Ascending aorta (tissue), 2 donors: ENCODE measurements around the gene MTREX. TPM values are rescaled to one million over a fixed set of nuclear protein-coding genes. Genes with fewer than 3 reads are reported as not detected.

Experiments
- DNase-seq, 2 donors: peaks; one replicate each; pipeline ENCODE4 v3.0.0-alpha.2; 2019; ENCODE audit warnings: low spot score in 2 of 2
- H3K27ac ChIP-seq, 2 donors: fragments of 200-600 bp; sonication (generic); one replicate each; pipeline ENCODE4 v1.5.1; 2016 to 2017; ENCODE audit warnings: mild to moderate bottlenecking in 1 of 2
- H3K27me3 ChIP-seq: fragments of 200-600 bp; sonication (generic); one replicate; pipeline ENCODE4 v1.5.1; 2017
- H3K36me3 ChIP-seq, 2 donors: fragments of 200-600 bp; sonication (generic); one replicate each; pipeline ENCODE4 v1.5.1; 2016
- H3K4me1 ChIP-seq, 2 donors: fragments of 200-600 bp; sonication (generic); one replicate each; pipeline ENCODE4 v1.5.1; 2016 to 2017; ENCODE audit warnings: mild to moderate bottlenecking in 1 of 2
- H3K4me3 ChIP-seq, 2 donors: fragments of 200-600 bp; sonication (generic); one replicate each; pipeline ENCODE4 v1.5.1; 2016 to 2017; ENCODE audit warnings: mild to moderate bottlenecking in 1 of 2
- H3K9me3 ChIP-seq, 2 donors: fragments of 200-600 bp; sonication (generic); one replicate each; pipeline ENCODE4 v1.5.1; 2016
- intact Hi-C: fragments of 100-400 bp; cut with DNase I; formaldehyde crosslinking; loops from one replicate; pipeline ENCODE4 v1.15.1; 2023
- total RNA-seq: library from RNA; depleted of rRNA; stranded (reverse); fragments of >200 nt; gene quantifications from one replicate; pipeline ENCODE4 v1.1.0, GENCODE V29; 2016
- TF ChIP-seq, protein P1 (sequence below), 3 experiments: fragments of 200-600 bp in 2 of 3; fragments of 450-650 bp in 1 of 3; sonication (generic) in 2 of 3; IDR thresholded peaks; one replicate each; pipeline ENCODE4 v1.5.1; 2016 to 2019; ENCODE audit warnings: antibody characterized with exemption in 3 of 3, mild to moderate bottlenecking in 1 of 3, moderate library complexity in 1 of 3

Gene MTREX
- total RNA-seq, 1 donor from 2014 or later, result 17.1 TPM

- intact Hi-C loops, result no loop called here
- Histone ChIP-seq H3K4me3 (no peak overlapping the region), H3K36me3 (peaks cover 57 to 95% of the 10 kb centered on the region in 2 donors), H3K4me1 (no peaks in the 10 kb centered on the region), H3K27ac (no peak overlapping the region), H3K9me3 (no peaks in the 10 kb centered on the region), H3K27me3 (no peaks in the 10 kb centered on the region)
- no peak for DNase-seq
- TF ChIP-seq, protein P1, sequence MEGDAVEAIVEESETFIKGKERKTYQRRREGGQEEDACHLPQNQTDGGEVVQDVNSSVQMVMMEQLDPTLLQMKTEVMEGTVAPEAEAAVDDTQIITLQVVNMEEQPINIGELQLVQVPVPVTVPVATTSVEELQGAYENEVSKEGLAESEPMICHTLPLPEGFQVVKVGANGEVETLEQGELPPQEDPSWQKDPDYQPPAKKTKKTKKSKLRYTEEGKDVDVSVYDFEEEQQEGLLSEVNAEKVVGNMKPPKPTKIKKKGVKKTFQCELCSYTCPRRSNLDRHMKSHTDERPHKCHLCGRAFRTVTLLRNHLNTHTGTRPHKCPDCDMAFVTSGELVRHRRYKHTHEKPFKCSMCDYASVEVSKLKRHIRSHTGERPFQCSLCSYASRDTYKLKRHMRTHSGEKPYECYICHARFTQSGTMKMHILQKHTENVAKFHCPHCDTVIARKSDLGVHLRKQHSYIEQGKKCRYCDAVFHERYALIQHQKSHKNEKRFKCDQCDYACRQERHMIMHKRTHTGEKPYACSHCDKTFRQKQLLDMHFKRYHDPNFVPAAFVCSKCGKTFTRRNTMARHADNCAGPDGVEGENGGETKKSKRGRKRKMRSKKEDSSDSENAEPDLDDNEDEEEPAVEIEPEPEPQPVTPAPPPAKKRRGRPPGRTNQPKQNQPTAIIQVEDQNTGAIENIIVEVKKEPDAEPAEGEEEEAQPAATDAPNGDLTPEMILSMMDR (IDR thresholded peaks at IDR 0.05), result no peak
Observed at GRCh38 chr5:55289808-55290207, 18.0 kb upstream of the MTREX start.

GRCh38 chr5:55290991-55291390, 16.8 kb upstream of the MTREX start:
- no peak for DNase-seq
- Histone ChIP-seq H3K4me1 (no peaks in the 10 kb centered on the region), H3K9me3 (no peaks in the 10 kb centered on the region), H3K36me3 (peaks cover 59 to 95% of the 10 kb centered on the region in 2 donors), H3K27ac (no peak overlapping the region), H3K4me3 (no peak overlapping the region), H3K27me3 (no peaks in the 10 kb centered on the region)
- intact Hi-C loops, result no loop called here
- TF ChIP-seq, protein P1 (IDR thresholded peaks at IDR 0.05), result no peak

DNA sequence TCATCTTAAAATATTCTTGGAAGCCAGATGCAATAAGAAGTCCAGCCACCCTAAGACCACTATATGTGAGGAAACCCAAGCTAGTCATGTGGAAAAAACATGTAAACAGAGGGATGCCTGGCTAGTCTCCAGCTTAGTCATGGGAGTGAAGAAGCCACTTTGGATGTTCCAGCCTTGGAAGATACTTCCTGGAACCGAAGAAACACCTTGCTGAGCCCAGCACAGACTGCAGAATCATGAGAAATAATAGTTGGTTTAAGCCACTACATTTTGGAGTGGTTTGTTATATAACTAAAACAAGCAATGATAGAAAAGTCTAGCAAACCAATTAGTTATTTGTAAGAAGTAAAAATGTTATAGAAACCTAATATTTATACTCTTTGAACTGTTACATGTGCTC, 12.9 kb upstream of the MTREX start:
- no peak for DNase-seq
- Histone ChIP-seq H3K36me3 (peaks cover 43 to 76% of the 10 kb centered on the region in 2 donors), H3K4me3 (no peak overlapping the region), H3K27me3 (no peaks in the 10 kb centered on the region), H3K4me1 (no peaks in the 10 kb centered on the region), H3K27ac (no peak overlapping the region), H3K9me3 (no peaks in the 10 kb centered on the region)
- TF ChIP-seq, protein P1 (IDR thresholded peaks at IDR 0.05), result no peak
- intact Hi-C loops, result no loop called here

- DNase-seq, result no peak
- no peak overlapping the region for H3K4me3 ChIP-seq
- TF ChIP-seq, protein P1 (IDR thresholded peaks at IDR 0.05), result no peak
- H3K4me1 ChIP-seq, result peaks cover 8 to 21% of the 10 kb centered on the region in 2 donors
- intact Hi-C loops, result loop anchor here (10.0 kb wide), 1 partner anchor 1874 kb away; the partner anchor contains the start of gene GPBP1
- H3K9me3 ChIP-seq, result no peaks in the 10 kb centered on the region
- no peaks in the 10 kb centered on the region for H3K27me3 ChIP-seq
- no peak overlapping the region for H3K27ac ChIP-seq
- peaks cover 13 to 28% of the 10 kb centered on the region in 2 donors for H3K36me3 ChIP-seq
Observed at GRCh38 chr5:55300890-55301289, 6.9 kb upstream of the MTREX start.

DNA sequence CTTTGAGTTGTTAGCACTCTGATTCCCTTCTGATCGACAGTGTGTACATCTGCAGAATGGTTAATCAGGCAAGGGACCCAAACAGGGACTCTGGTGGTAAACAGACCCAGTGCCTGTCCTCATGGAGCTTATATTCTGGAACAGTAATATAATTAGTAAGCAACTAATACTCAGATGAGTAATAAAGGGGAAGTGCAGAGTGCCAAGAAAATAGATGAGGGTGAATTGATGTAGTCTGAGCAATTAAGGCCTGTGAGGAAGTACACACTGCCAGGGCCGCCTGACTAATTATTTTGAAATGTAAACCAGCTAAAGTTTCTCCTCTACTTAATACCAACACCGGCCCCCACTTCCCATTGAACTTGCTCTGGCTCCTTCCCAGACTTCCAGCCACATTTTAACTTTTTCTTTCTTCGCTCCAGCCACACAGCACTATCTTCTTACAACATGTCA, 4.5 kb upstream of the MTREX start:
- TF ChIP-seq, protein P1 (IDR thresholded peaks at IDR 0.05), result no peak
- intact Hi-C loops, result loop anchor here (10.0 kb wide), 1 partner anchor 1872 kb away; the partner anchor contains the start of gene GPBP1
- Histone ChIP-seq H3K4me3 (no peak overlapping the region), H3K27me3 (no peaks in the 10 kb centered on the region), H3K9me3 (no peaks in the 10 kb centered on the region), H3K27ac (peak overlapping the region in 1 of 2 donors; percentile 16), H3K36me3 (peaks cover 4 to 8% of the 10 kb centered on the region in 2 donors), H3K4me1 (peaks cover 8 to 28% of the 10 kb centered on the region in 2 donors)
- peak in 1 of 2 donors; percentile 68 for DNase-seq
